Stimulated activated CD8-positive, alpha-beta memory T cell treated with anti-CD3 and anti-CD28 coated beads, Interleukin-15, amount 100 ng/mL, for 24 hours (primary cell): ENCODE results near the gene FAH.

Experiments used
- DNase-seq: peaks from one replicate; pipeline ENCODE4 v3.0.0-alpha.2; 2020; ENCODE audit warnings: low read depth

Gene FAH

GRCh38 chr15:80174017-80174746 is 21.4 kb downstream of the FAH start:
- DNase-seq, result no peak

- DNase-seq, result no peak
These were observed 22.6 kb downstream of the FAH start for GRCh38 chr15:80175436-80175835.

- no peak for DNase-seq
These were observed 23.6 kb downstream of the FAH start for GRCh38 chr15:80176443-80176842.

GRCh38 chr15:80177156-80177555 is 24.4 kb downstream of the FAH start:
- DNase-seq, result no peak

- DNase-seq, result no peak
These were observed 26.4 kb downstream of the FAH start for GRCh38 chr15:80179025-80179759.

GRCh38 chr15:80179935-80180334 is 27.1 kb downstream of the FAH start:
- no peak for DNase-seq

- no peak for DNase-seq
These were observed 27.7 kb downstream of the FAH start for GRCh38 chr15:80180468-80180867.

- no peak for DNase-seq
These were observed 28.2 kb downstream of the FAH start for GRCh38 chr15:80180986-80181385.

- no peak for DNase-seq
These were observed 29.9 kb downstream of the FAH start for GRCh38 chr15:80182611-80183261.

- no peak for DNase-seq
These were observed 30.5 kb downstream of the FAH start for GRCh38 chr15:80183306-80183705.

GRCh38 chr15:80183886-80184285 is 31.1 kb downstream of the FAH start:
- DNase-seq, result no peak

- no peak for DNase-seq
These were observed 31.8 kb downstream of the FAH start for GRCh38 chr15:80184554-80184953.

GRCh38 chr15:80185152-80185551 is 32.4 kb downstream of the FAH start:
- no peak for DNase-seq

- DNase-seq, result no peak
These were observed 33.3 kb downstream of the FAH start for GRCh38 chr15:80186066-80186465.

- no peak for DNase-seq
These were observed 33.8 kb downstream of the FAH start for GRCh38 chr15:80186597-80186996.

GRCh38 chr15:80188251-80188650 is 35.5 kb downstream of the FAH start:
- DNase-seq, result no peak

GRCh38 chr15:80191198-80191597 is 38.4 kb downstream of the FAH start:
- DNase-seq, result no peak

GRCh38 chr15:80191897-80192595 is 39.2 kb downstream of the FAH start:
- DNase-seq, result no peak

GRCh38 chr15:80194186-80194585 is 41.4 kb downstream of the FAH start:
- DNase-seq, result no peak

GRCh38 chr15:80194914-80195313 is 42.1 kb downstream of the FAH start:
- no peak for DNase-seq

GRCh38 chr15:80199366-80199765 is 46.6 kb downstream of the FAH start:
- DNase-seq, result no peak

- DNase-seq, result no peak
These were observed 47.1 kb downstream of the FAH start for GRCh38 chr15:80199869-80200268.
